Measurements from ENCODE around the gene NEK7.

GRCh38 chr1:198165927-198166647 lies 9.3 kb downstream of the NEK7 start:
- no peak for TF ChIP-seq POLR2AphosphoS5 (IDR thresholded peaks at IDR 0.05; ENCODE audit: control insufficient read depth, insufficient read depth, low read depth, low read length)
- TF ChIP-seq FOXK2 (conservative IDR thresholded peaks at IDR 0.05 in 1 of 2, IDR thresholded peaks at IDR 0.05 in 1 of 2; ENCODE audit: low read depth in 2 of 2), result no peak
- no peak for TF ChIP-seq CTCF (IDR thresholded peaks at IDR 0.05 in 2 of 3, conservative IDR thresholded peaks at IDR 0.05 in 1 of 3; ENCODE audit: insufficient read depth in 2 of 3, low read depth in 1 of 3, low read length in 3 of 3)
- no peak for TF ChIP-seq TEAD4 (IDR thresholded peaks at IDR 0.05; ENCODE audit: low read length)
- TF ChIP-seq TEAD4 (CRISPR knock-in tag; IDR thresholded peaks at IDR 0.05; ENCODE audit: borderline replicate concordance), result no peak
- no peak for TF ChIP-seq JUND (IDR thresholded peaks at IDR 0.05; ENCODE audit: borderline replicate concordance, low read depth, low read length)
- no peak for TF ChIP-seq JUND (tag; IDR thresholded peaks at IDR 0.05; ENCODE audit: borderline replicate concordance, low read depth, low read length)
- TF ChIP-seq SMC3 (conservative IDR thresholded peaks at IDR 0.05; ENCODE audit: insufficient read depth, low read depth, low read length), result no peak
